IMR-90 (cell line): ENCODE measurements around the gene NDUFAF2. TPM values are rescaled to one million over a fixed set of nuclear protein-coding genes. Genes with fewer than 3 reads are reported as not detected.
"Not testable (repeated sequence)": the region's sequence is repeated elsewhere in the genome, so short reads cannot be mapped to it uniquely, and the experiment has no call there.

Experiments used
- ATAC-seq: fragments of 200-7000 bp; cut with Tn5 transposase; 2 replicates; pipeline ENCODE4 v1.9.1; 2020; ENCODE audit warnings: low read depth, mild to moderate bottlenecking, moderate library complexity
- BruUV-seq: library from RNA; stranded (reverse); fragments of 400-500 nt; replicated peaks from 2 replicates; lab custom pipeline; 2021; lab: Mats Ljungman, UMichigan
- CTCF ChIA-PET: fragments of 300-600 bp; formaldehyde crosslinking; extraction: SDS; loops from one replicate; lab custom pipeline; 2021; ENCODE audit warnings: antibody characterized with exemption; lab: Yijun Ruan, JAX
- POLR2A ChIA-PET: fragments of 300-600 bp; sonication (Branson Sonifier 250); formaldehyde crosslinking; loops from one replicate; lab custom pipeline; 2022; ENCODE audit warnings: antibody characterized with exemption; ENCODE audit not compliant: unreplicated experiment; lab: Charles Lee
- DNase-seq: peaks from one replicate; pipeline ENCODE4 v3.0.0; 2013
- H2AFZ ChIP-seq: replicated peaks from 2 replicates; pipeline ENCODE3; 2013; ENCODE audit warnings: low read length, mild to moderate bottlenecking; ENCODE audit not compliant: poor library complexity
- H2AK5ac ChIP-seq: 2 replicates; pipeline ENCODE4 v1.6.1; 2013; ENCODE audit warnings: low read depth, low read length, inconsistent platforms
- H2AK9ac ChIP-seq: replicated peaks from 2 replicates; pipeline ENCODE3; 2013; ENCODE audit warnings: mild to moderate bottlenecking, low read depth, low read length, moderate library complexity; ENCODE audit not compliant: poor library complexity
- H2BK120ac ChIP-seq: 2 replicates; pipeline ENCODE4 v1.6.1; 2013; ENCODE audit warnings: low read depth, low read length, inconsistent platforms
- H2BK15ac ChIP-seq: 3 replicates; pipeline ENCODE4 v1.6.1; 2013; ENCODE audit warnings: low read depth, low read length, inconsistent platforms
- H2BK20ac ChIP-seq: 2 replicates; pipeline ENCODE4 v1.6.1; 2013; ENCODE audit warnings: low read depth, mild to moderate bottlenecking, inconsistent platforms, low read length, moderate library complexity
- H2BK5ac ChIP-seq: 2 replicates; pipeline ENCODE4 v1.6.1; 2013; ENCODE audit warnings: mild to moderate bottlenecking, low read depth, low read length, inconsistent platforms; ENCODE audit not compliant: poor library complexity, severe bottlenecking
- H3K14ac ChIP-seq: replicated peaks from 2 replicates; pipeline ENCODE4 v1.6.1; 2013; ENCODE audit warnings: low read depth, low read length, inconsistent platforms
- H3K18ac ChIP-seq: 2 replicates; pipeline ENCODE4 v1.6.1; 2013; ENCODE audit warnings: low read depth, low read length, control low read depth
- H3K23ac ChIP-seq: 2 replicates; pipeline ENCODE4 v1.6.1; 2013; ENCODE audit warnings: low read depth, low read length, inconsistent platforms
- H3K27ac ChIP-seq: 2 replicates; pipeline ENCODE4 v1.5.1; 2013; ENCODE audit warnings: mild to moderate bottlenecking, control low read depth, low read length; ENCODE audit not compliant: insufficient read depth
- H3K27me3 ChIP-seq: 2 replicates; pipeline ENCODE4 v1.6.1; 2013; ENCODE audit warnings: low read length; ENCODE audit not compliant: control insufficient read depth, insufficient read depth
- H3K36me3 ChIP-seq: 2 replicates; pipeline ENCODE4 v1.6.1; 2013; ENCODE audit warnings: low read length, mixed read lengths; ENCODE audit not compliant: control insufficient read depth, insufficient read depth
- H3K4ac ChIP-seq: 2 replicates; pipeline ENCODE4 v1.6.1; 2013; ENCODE audit warnings: low read depth, low read length, inconsistent platforms
- H3K4me1 ChIP-seq: 2 replicates; pipeline ENCODE4 v1.6.1; 2013; ENCODE audit warnings: low read length, mixed read lengths; ENCODE audit not compliant: control insufficient read depth, insufficient read depth
- H3K4me2 ChIP-seq: 2 replicates; pipeline ENCODE4 v1.6.1; 2013; ENCODE audit warnings: low read depth, mild to moderate bottlenecking, control low read depth, low read length, moderate library complexity
- H3K4me3 ChIP-seq: 2 replicates; pipeline ENCODE4 v1.5.1; 2013; ENCODE audit warnings: low read depth, mild to moderate bottlenecking, control low read depth, low read length, moderate library complexity; ENCODE audit not compliant: insufficient read depth
- H3K56ac ChIP-seq: 2 replicates; pipeline ENCODE4 v1.6.1; 2013; ENCODE audit warnings: low read length, inconsistent platforms; ENCODE audit not compliant: insufficient read depth; ENCODE audit errors: extremely low read depth
- H3K79me1 ChIP-seq, 2 experiments: 2 replicates each; pipeline ENCODE4 v1.6.1; 2013; ENCODE audit warnings: low read length in 2 of 2, inconsistent platforms in 1 of 2, low read depth in 1 of 2
- H3K9ac ChIP-seq: 2 replicates; pipeline ENCODE4 v1.6.1; 2013; ENCODE audit warnings: low read depth, low read length, control low read depth
- H3K9me1 ChIP-seq: 2 replicates; pipeline ENCODE4 v1.6.1; 2013; ENCODE audit warnings: low read length, inconsistent platforms; ENCODE audit not compliant: insufficient read depth
- H3K9me3 ChIP-seq: 2 replicates; pipeline ENCODE4 v1.6.1; 2013; ENCODE audit warnings: low read length; ENCODE audit not compliant: control insufficient read depth, insufficient read depth
- H4K20me1 ChIP-seq: 2 replicates; pipeline ENCODE4 v1.6.1; 2013; ENCODE audit warnings: low read length, inconsistent platforms; ENCODE audit not compliant: insufficient read depth
- H4K5ac ChIP-seq: 2 replicates; pipeline ENCODE4 v1.6.1; 2013; ENCODE audit warnings: mild to moderate bottlenecking, low read depth, low read length, control low read depth
- H4K8ac ChIP-seq, 2 experiments: 2 replicates each; pipeline ENCODE4 v1.6.1; 2013; ENCODE audit warnings: low read depth in 2 of 2, low read length in 2 of 2, control low read depth in 1 of 2, inconsistent platforms in 1 of 2
- H4K91ac ChIP-seq: 2 replicates; pipeline ENCODE4 v1.6.1; 2013; ENCODE audit warnings: low read depth, low read length, inconsistent platforms; ENCODE audit not compliant: insufficient read depth
- WGBS, 2 experiments: methylation state at CpG; one replicate each; pipeline versions ENCODE4 v1.1.5 to v1.1.7; 2013; ENCODE audit warnings: missing lambda C conversion rate in 2 of 2; ENCODE audit not compliant: insufficient read length in 1 of 2; ENCODE audit errors: extremely low coverage in 2 of 2; 5-methylcytosine and 5-hydroxymethylcytosine counted together
- dilution Hi-C: fragments of 300-500 bp; cut with HindIII; formaldehyde crosslinking; loops from one replicate; pipeline ENCODE4 v1.14.3; 2018; ENCODE audit warnings: low sequenced_read_pairs; ENCODE audit not compliant: unreplicated experiment
- in situ Hi-C: fragments of 300-500 bp; cut with MboI; formaldehyde crosslinking; loops from 3 replicates; pipeline ENCODE4 v1.14.3; 2019; ENCODE audit warnings: low sequenced_read_pairs, inconsistent platforms, mixed read lengths
- intact Hi-C: fragments of 100-400 bp; cut with micrococcal nuclease; formaldehyde crosslinking; loops from 2 replicates; pipeline ENCODE4 v1.10.0; 2022
- polyA plus RNA-seq, 3 experiments: library from polyadenylated mRNA; depleted of rRNA; stranded (reverse); fragments of >200 nt; gene quantifications; 2 replicates each; pipeline ENCODE4 v1.2.3, GENCODE V29; 2012; ENCODE audit warnings: low replicate concordance in 1 of 3
- total RNA-seq: library from RNA; depleted of rRNA; stranded (reverse); fragments of >200 nt; gene quantifications from 2 replicates; pipeline ENCODE4 v1.2.3, GENCODE V29; 2012

Gene NDUFAF2
- total and polyA plus RNA-seq, 2 of the 4 experiments (the other 2 are of a cell fraction) = 11.8 to 24.7 TPM

- H3K9me1 ChIP-seq, H3K4me2 ChIP-seq, H3K14ac ChIP-seq, H2BK120ac ChIP-seq, H3K27me3 ChIP-seq, H3K79me1 ChIP-seq, ATAC-seq, H3K4ac ChIP-seq, H3K27ac ChIP-seq, H3K9ac ChIP-seq, H3K23ac ChIP-seq, H2BK5ac ChIP-seq, CTCF ChIA-PET, H3K56ac ChIP-seq, intact Hi-C loops, H3K36me3 ChIP-seq, H4K91ac ChIP-seq, BruUV-seq, H4K20me1 ChIP-seq, H3K9me3 ChIP-seq, H2BK20ac ChIP-seq, dilution Hi-C loops, H4K5ac ChIP-seq, H2AK9ac ChIP-seq, H2AK5ac ChIP-seq, DNase-seq, H3K4me3 ChIP-seq, H2AFZ ChIP-seq, H4K8ac ChIP-seq, H3K4me1 ChIP-seq, H2BK15ac ChIP-seq, in situ Hi-C loops, H3K18ac ChIP-seq: not testable (repeated sequence)
- no CpG with 5 or more reads among the region's 2 CpGs for WGBS, 2 experiments
- POLR2A ChIA-PET = interaction anchor here (0.6 kb wide), 1 partner anchor 126 kb away, joined by 3 read pairs; no protein-coding TSS in a partner anchor
Observed at GRCh38 chr5:61187826-61188225, 242.8 kb downstream of the NDUFAF2 start.
